GM18873 (cell line): ENCODE measurements around the gene DNAH14.
"Not testable (repeated sequence)": the region's sequence is repeated elsewhere in the genome, so short reads cannot be mapped to it uniquely, and the experiment has no call there.

ENCODE experiments used
- ATAC-seq: cut with Tn5 transposase; IDR thresholded peaks from one replicate; pipeline ENCODE4 v1.9.1; 2021; ENCODE audit warnings: mild to moderate bottlenecking, moderate library complexity, moderate number of reproducible peaks; ENCODE audit not compliant: unreplicated experiment, low FRiP score

DNAH14 gene

DNA sequence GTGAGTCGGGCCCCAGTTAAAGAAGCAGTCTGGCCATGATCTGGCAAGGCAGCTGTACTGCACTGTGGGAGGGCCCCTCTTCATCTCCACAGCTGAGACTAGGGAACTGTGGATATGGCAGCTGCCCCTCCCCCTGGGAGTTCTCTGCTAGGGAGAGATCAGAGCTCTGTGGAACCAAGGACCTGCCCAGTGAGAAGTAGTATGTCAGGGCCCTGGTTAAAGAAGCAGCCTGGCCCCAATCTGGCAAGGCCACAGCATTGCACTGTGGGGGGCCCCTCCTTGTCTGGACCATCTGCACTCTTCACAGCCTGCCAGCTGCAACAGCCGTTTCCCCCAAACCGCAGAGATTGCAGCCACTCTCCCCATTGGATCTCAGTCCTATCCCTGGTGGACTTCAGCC is 208.5 kb downstream of the DNAH14 start:
- no peak for ATAC-seq

GRCh38 chr1:225143001-225143400 is 213.5 kb downstream of the DNAH14 start:
- no peak for ATAC-seq

DNA sequence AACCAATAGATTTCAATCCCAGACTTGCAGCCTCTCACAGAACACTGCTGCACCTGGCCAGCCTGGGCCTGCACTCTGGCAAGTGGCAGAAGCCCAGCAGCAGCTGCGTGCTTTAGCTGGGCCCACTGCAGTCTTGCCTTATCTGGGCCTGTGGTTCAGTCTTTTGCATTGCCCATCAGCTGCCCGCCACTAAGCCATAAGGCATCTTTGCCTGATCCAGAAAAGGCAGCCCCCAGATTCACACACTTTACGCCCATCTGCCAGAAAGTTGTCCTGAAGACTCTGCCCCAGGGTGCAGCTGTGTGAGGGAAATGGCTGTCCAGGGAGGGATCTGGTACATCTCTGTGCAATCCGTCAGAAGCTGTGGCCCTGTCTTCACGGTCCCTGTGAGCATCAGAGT is 217.0 kb downstream of the DNAH14 start:
- no peak for ATAC-seq

DNA sequence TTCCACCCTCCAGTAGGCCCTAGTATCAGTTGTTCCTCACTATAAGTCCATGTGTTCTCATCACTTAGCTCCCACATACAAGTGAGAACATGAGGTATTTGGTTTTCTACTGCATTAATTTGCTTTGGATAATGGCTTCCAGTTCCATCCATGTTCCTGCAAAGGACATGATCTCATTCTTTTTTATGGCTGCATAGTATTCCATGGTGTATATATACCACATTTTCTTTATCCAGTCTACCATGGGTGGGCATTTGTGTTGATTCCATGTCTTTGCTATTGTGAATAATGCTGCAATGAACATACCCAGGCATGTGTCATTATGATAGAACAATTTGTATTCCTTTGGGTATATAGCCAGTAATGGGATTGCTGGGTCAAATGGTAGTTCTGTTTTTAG is 218.3 kb downstream of the DNAH14 start:
- not testable (repeated sequence) for ATAC-seq

DNA sequence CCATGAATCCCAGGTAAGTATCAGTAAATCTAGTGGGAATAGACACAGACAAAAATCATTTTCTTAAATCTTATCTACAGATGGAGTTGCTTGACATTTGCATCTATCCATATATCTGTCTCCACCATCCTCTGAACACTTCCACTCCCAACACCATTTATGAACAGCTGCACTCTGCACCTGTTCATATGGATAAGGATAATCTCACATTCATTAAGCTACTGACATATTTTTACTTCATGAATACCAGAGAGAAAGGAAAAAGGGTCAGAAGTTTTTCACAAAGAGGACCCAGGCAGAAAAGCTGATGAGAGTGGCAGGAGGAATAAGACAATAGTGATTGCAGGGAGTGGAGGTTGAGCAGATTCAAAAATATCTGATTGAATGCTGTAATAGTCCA is 222.6 kb downstream of the DNAH14 start:
- no peak for ATAC-seq

DNA sequence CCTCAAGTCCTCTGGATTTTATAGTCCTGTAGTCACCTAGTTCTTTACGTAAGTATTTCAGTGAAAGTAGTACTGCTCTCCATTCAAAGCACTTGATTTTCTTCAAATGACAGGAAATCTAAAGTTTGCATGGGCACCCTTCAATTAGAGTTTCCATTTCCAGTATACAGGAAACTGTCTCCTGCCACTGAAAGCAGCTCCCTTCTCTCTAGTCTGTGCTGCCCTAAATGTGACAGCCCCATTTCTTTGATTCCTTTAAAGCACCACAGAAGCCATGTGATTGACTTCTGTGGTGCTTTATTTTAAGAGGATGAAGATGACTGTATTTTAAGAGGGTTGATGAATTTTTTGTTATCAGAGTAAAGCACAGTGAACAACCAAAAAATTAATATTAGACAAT is 226.1 kb downstream of the DNAH14 start:
- no peak for ATAC-seq

GRCh38 chr1:225156254-225156653 is 226.8 kb downstream of the DNAH14 start:
- no peak for ATAC-seq

- ATAC-seq, result no peak
These were observed 228.8 kb downstream of the DNAH14 start for GRCh38 chr1:225158291-225158690.

DNA sequence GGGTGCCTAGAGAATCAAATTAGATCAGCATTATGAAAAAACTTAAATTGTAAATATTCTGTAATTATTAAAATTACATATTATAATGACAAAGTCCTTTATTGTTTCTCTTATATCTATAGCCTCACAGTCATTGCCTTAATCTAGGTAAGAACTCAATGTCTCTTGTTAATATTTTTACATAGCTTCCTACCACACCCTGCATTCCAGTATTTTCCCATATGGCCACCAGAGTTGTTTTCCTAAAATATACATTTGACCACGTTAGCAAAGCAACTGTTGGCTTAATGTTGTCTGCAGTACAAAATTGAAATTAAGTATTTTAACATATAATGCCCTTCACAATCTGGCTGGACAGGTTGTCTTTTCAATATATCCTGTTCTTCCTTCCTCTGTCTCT is 230.3 kb downstream of the DNAH14 start:
- ATAC-seq, result no peak

DNA sequence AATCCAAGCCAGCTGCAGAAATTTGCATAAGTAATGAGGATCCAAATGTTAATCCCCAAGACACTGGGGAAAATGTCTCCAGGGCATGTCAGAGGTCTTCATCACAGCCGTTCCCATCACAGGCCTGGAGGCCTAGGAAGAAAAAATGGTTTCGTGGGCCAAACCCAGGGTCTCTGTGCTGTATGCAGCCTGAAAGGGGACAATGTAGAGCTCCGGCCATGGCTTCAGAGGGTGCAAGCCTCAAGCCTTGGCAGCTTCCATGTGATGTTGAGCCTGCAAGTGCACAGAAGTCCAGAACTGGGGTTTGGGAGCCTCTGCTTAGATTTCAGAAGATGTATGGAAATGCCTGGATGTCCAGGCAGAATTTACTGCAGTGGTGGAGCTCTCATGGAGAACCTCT is 247.9 kb downstream of the DNAH14 start:
- not testable (repeated sequence) for ATAC-seq

DNA sequence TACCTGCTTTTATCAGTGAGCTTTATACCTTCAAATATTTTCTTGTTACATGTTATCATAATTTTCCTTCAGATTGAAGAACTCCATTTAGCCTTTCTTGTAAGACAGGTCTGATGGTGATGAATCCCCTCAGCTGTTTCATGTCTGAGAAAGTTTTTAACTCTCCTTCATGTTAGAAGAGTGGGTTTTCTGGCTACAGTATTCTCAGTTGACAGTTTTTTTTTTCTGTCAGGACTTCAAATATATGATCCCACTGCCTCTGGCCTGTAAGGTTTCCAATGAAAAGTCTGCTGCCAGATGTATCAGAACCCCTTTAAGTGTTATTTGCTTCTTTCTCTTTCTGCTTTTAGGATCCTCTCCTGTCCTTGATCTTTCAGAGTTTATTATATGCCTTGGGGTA is 250.2 kb downstream of the DNAH14 start:
- ATAC-seq, result no peak

DNA sequence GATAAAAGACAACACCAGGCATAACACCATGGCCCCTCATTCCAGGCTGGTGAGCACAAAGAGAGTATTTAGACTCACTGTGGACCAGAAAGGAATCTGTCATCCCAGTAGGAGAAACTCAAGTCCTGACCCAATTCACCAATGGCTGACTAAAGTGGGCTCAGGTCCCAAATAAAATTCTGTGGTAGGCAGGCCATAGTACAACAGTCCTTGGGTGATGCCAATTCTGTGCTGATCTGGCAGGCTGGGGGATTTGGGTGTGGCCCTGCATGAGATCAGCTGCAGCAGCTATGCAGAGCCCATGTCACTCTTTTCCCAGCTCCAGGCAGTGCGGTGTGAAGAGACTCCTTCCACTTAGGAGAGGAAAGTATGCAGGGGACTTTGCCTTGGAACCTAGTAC is 253.2 kb downstream of the DNAH14 start:
- no peak for ATAC-seq

- ATAC-seq, result no peak
These were observed 261.8 kb downstream of the DNAH14 start for GRCh38 chr1:225191199-225191753.

DNA sequence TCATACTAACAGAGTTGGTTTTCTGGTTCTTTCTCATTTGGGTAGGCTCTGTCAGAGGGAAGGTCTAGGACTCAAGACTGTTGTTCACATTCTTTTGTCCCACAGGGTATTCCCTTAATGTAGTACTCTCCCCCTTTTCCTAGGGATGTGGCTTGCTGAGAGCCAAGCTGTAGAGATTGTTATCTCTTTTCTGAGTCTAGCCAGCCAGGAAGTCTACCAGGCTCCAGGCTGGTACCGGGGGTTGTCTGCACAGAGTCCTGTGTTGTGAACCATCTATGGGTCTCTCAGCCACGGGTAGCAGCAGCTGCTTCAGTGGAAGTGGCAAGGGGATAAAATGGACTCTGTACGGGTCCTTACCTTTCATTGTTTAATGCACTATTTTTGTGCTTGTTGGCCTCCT is 272.0 kb downstream of the DNAH14 start:
- ATAC-seq, result no peak

GRCh38 chr1:225207791-225208190 is 278.3 kb downstream of the DNAH14 start:
- no peak for ATAC-seq

DNA sequence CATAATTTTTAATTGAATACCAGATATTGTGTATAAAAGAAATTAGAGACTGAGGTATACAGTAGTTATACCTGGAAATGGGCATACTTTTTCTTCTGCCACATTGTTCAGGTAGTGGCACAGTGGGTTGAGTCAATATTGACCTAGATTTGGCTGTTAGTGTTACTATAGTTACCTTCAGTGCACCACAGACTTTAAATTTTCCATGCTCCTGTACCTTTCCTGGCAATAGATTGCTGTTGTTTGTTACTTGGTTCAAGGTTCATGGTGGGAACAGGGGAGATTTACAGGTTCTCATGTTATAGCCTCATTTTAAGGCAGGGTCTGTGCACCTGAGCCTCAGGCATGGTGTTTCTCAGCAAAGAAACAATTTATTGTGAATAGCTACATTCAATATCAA is 279.7 kb downstream of the DNAH14 start:
- no peak for ATAC-seq

DNA sequence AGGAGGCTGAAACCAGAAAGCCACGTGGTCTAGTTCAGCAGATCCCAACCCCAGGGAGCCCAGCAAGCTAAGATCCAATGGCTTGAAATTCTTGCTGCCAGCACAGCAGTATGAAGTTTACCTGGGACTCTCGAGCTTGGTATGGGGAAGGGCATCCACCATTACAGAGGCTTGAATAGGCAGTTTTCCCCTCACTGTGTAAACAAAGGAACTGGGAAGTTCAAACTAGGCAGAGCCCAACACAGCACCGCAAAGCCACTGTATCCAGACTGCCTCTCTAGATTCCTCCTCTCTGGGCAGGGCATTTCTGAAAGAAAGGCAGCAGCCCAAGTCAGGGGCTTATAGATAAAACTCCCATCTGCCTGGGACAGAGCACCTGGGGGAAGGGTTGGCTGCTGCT is 280.7 kb downstream of the DNAH14 start:
- not testable (repeated sequence) for ATAC-seq

- ATAC-seq, result not testable (repeated sequence)
These were observed 282.4 kb downstream of the DNAH14 start for GRCh38 chr1:225211694-225212442.

DNA sequence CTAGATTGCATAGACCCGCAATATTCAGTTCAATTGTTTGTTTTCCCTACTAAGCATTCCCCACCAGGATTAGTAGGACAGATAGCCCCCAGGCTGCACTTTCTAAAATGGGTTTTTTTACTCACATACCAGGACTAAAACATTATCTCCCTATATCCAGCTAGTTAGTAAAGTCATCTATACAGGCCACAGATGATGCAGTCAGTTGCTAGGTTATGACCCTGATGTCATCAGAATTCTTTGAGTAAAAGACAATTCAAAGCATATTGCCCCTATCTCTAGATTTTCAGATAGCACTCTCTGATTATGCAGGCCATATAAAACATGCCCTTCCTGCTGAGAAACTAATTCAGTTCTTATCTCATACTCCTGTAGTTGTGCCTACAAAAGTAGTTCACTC is 294.8 kb downstream of the DNAH14 start:
- ATAC-seq, result no peak

- ATAC-seq, result no peak
These were observed 296.2 kb downstream of the DNAH14 start for GRCh38 chr1:225225681-225226080.

GRCh38 chr1:225228871-225229303 is 299.4 kb downstream of the DNAH14 start:
- no peak for ATAC-seq

DNA sequence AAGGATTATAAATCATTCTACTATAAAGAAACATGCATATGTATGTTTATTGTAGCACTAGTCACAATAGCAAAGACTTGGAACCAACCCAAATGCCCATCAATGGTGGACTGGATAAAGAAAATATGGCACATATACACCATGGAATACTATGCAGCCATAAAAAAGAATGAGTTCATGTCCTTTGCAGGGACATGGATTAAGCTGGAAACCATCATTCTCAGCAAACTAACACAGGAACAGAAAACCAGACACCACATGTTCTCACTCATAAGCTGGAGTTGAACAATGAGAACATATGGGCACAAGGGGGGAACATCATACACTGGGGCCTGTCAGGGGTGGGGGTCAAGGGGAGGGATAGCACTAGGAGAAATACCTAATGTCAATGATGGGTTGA is 300.0 kb downstream of the DNAH14 start:
- not testable (repeated sequence) for ATAC-seq
